Stimulated activated CD4-positive, alpha-beta T cell treated with anti-CD3 and anti-CD28 coated beads, Interleukin-12 subunit alpha, Interleukin-12 subunit beta, amount 100 ng/mL, for 24 hours (primary cell): Measurements from ENCODE around the gene ITGA2B.
A peak's percentile ranks its signal among the peaks of the same experiment; 100 is the strongest.
"Not testable (repeated sequence)": the region's sequence is repeated elsewhere in the genome, so short reads cannot be mapped to it uniquely, and the experiment has no call there.

Source experiments
- DNase-seq, 2 experiments: peaks; one replicate each; pipeline ENCODE4 v3.0.0-alpha.2; 2020; ENCODE audit warnings: low read depth in 2 of 2

ITGA2B gene

DNA sequence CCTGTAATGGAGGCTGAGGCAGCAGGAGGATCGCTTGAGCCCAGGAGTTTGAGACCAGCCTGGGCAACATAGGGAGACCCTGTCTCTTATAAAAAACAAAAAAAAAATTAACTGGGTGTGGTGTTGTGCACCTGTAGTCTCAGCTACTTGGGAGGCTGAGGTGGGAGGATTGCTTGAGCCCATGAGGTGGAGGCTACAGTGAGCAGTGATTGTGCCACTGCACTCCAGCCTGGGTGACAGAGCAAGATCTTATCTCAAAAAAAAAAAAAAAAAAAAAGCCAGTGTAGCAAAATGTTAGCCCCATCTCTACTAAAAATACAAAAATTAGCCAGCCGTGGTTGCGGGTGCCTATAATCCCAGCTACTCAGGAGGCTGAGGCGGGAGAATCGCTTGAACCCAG is 59.2 kb downstream of the ITGA2B start:
- not testable (repeated sequence) for DNase-seq

DNA sequence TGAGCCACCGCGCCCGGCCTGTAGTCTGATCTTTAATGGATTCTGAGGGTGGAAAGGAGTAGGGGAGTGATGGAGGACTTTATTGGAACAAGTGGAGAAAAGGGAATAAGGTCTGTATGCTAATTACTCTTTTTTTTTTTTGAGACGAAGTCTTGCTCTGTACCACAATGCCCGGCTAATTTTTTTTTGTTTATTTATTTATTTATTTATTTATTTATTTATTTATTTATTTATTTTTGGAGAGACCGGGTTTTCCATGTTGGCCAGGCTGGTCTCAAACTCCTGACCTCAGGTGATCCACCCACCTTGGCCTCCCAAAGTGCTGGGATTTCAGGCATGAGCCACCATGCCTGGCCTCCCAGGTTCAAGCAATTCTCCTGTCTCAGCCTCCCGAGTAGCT is 59.9 kb downstream of the ITGA2B start:
- not testable (repeated sequence) for DNase-seq

DNA sequence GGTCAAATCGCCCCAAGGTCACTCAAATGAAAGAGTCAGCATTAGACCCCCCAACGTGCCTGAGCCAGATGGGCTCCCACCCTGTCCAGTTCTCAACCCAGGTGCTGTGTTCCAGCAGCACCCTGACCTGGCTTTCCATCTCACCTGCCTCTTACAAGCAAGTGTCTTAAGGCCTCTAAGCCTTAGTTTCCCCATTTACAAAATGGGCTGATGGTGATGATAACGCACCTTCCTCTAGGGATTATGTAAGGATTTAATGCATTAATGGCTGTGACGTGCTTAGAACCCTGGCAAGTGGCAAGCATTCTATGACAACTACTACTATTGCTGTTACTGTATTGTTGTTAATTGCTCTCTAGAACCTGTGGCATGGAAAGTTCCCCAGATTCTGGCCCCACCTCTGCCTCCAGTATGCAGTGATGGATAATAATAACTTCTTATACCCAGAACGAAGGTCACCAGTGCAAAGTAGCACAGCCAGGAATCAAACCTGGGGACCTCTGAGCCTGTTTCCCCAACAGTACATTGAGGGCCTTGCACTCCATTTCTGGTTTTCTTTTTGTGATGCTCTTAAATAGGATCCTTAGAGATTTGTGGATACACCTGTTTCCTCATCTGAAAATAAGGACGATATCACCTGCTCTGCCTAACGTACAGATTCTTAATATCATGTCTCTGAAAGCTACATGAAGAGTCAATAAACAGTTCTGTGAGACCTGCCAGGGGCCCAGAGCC is 61.6 kb downstream of the ITGA2B start:
- DNase-seq = no peak

DNA sequence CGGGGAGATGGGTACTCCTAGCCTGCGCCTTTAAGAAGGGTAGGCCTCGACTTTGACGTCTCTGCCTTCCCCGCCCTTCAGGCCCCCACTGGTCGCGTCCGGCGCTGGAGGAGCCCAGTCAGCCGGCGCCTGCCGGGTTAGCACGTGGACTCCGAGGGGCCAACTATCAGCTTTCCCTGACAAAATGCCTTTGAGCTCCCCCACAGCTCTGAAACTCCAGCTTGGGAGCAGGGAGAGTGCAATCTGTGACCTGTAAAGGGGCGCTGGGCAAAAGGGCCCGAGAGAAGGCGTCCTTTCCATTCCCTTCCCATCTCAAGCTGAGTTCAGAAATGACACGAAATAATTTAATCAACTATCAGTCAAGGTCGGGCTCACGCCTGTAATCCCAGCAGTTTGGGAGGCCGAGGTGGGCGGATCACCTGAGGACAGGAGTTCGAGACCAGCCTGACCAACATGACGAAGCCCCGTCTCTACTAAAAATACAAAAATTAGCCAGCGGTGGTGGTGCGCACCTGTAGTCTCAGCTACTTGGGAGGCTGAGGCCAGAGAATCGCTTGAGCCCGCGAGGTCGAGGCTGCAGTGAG is 62.5 kb downstream of the ITGA2B start:
- DNase-seq = peak; percentile 85 to 86

DNA sequence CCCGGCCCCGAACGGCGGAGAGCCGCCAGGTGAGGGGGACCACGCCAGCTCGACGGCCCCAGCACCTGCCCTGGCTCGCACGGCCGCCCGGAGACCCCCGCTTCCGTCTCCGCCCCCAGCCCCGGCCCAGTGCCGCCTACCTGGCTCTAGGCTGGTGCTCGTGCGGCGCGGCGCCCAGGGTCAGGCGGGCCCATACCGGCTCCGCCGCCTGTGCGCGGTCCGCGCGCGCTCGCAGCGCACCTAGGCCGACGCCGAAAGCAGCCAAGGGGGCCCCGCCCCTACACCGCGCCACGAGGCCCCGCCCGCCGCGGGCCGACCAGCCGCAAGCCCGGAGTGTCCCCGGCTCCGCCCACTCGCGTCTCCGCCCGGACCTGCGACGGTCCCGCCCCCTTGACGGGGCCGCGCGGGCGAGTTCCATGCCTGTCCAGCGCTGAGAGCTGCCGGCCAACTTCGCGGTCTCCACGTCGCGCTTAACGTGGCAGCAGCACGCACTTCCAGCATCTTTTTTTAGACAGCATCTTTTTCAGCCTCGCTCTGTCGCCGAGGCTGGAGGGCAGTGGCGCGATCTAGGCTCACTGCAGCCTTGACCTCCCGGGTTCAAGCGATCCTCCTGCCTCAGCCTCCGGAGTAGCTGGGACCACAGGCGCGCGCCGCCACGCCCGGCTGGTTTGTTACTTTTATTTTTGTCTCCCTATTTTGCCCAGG is 64.7 kb downstream of the ITGA2B start, which contains the start of gene SLC25A39:
TSS of gene SLC25A39 (minus strand) at position 253 of the 705 bp plus-strand sequence. CDS start 1,261 bp downstream, outside the sequence.
- DNase-seq = peak; percentile 87 to 92

DNA sequence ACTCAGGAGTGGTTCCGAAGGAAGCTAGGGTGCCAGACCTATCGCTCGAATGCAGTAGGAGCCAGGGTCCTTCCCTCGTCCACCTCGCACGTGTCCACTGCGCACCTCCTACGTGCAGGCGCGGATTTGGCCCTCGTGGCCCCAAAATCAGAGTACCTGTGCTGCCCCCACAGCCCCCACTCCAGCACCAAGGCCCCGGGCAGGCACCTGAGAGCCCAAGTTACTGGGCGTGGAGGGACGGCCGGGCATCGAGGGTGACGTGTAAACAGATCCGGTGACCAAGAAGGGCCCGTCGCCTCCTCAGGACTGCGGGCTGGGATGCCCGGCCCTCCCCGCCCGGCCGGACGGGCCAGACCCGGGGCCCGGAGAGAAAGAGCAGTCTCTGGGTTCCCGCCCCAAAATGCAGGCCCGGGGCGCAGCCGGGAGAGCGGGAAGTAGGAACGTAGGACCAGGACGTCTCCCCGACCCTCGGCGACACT is 65.3 kb downstream of the ITGA2B start:
- no peak for DNase-seq

DNA sequence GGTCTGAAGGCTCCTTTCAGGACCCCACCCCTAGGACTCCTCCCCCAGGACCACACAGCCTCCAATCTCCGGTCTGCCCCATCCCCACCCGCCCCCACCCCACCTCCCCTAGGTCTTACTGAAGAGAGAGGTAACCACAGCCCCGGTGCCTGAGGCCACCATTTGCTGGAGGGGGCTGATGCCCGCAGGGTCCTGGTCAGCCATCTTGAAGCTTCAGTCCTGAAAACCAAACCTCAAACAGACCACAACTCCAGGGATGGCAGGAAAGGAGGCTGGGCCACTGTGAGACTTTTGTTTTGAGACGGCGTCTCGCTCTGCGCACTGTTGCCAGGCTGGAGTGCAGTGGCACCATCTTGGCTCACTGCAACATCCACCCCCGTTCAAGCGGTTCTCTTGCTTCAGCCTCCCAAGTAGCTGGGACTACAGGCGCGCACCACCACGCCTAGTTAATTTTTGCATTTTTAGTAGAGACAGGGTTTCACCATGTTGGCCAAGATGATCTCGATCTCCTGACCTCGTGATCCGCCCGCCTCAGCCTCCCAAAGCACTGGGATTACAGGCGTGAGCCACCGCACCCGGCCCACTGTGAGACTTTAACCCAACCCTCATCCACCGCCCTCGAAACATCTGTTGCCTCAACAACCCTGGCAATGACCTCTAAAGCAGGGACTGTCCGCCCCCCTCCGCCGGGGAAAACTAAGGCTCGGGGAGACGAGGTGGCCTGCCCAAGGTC is 65.9 kb downstream of the ITGA2B start:
- no peak for DNase-seq

DNA sequence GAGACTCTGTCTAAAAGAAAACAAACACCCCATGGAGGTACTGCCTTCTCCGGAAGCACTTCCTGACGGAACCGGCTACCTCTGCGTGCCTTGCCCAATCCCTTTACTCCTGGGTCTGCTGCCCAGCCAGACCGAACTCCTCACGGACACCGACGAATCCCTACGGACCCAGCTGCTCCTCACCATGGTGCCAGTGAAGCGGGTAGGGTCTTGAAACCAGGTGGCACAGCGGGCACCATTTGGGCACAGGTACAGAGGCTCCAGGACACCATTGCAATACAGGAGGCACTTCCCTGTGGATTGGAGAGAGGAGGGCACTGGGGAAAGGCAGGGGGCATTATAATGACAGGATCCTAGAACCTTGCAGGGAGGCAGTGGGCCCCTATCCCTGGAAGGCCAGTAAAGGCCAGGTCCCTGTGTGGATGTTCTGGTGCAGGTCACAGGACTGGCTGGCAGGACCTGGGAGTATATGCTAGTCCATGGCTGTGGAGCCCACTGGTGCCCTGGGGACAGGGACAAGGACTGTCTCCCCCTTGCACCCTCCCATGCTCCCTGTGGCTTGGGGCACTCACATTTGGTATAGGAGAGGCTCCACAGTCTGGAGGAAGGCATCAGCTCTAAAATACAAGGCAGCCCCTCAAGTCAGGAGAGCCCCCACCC is 67.1 kb downstream of the ITGA2B start:
- no peak for DNase-seq
